Epithelial cell of esophagus (primary cell): Measurements from ENCODE around the gene RGS19.

ENCODE experiments used
- DNase-seq: peaks from one replicate; pipeline ENCODE4 v3.0.0; 2010; ENCODE audit warnings: low read depth
- H3K4me3 ChIP-seq: 2 replicates; pipeline ENCODE4 v1.5.1; 2011; ENCODE audit warnings: mild to moderate bottlenecking, low read length, control low read depth
- TF ChIP-seq, protein P1 (sequence below): IDR thresholded peaks from 2 replicates; pipeline ENCODE4 v1.5.1; 2011; ENCODE audit warnings: low read depth, mild to moderate bottlenecking, low read length, control low read depth, inconsistent platforms; ENCODE audit not compliant: insufficient read depth; ENCODE audit errors: missing control alignments

RGS19 gene

GRCh38 chr20:64116016-64116415, 36.7 kb upstream of the RGS19 start:
- DNase-seq, result no peak
- TF ChIP-seq, protein P1, sequence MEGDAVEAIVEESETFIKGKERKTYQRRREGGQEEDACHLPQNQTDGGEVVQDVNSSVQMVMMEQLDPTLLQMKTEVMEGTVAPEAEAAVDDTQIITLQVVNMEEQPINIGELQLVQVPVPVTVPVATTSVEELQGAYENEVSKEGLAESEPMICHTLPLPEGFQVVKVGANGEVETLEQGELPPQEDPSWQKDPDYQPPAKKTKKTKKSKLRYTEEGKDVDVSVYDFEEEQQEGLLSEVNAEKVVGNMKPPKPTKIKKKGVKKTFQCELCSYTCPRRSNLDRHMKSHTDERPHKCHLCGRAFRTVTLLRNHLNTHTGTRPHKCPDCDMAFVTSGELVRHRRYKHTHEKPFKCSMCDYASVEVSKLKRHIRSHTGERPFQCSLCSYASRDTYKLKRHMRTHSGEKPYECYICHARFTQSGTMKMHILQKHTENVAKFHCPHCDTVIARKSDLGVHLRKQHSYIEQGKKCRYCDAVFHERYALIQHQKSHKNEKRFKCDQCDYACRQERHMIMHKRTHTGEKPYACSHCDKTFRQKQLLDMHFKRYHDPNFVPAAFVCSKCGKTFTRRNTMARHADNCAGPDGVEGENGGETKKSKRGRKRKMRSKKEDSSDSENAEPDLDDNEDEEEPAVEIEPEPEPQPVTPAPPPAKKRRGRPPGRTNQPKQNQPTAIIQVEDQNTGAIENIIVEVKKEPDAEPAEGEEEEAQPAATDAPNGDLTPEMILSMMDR, result no peak

GRCh38 chr20:64115171-64115911, 36.0 kb upstream of the RGS19 start:
- TF ChIP-seq, protein P1, result no peak
- H3K4me3 ChIP-seq, result no peak overlapping the region
- no peak for DNase-seq

More at GRCh38 chr20:64116016-64116415, 36.7 kb upstream of the RGS19 start:
- H3K4me3 ChIP-seq, result no peak overlapping the region

DNA sequence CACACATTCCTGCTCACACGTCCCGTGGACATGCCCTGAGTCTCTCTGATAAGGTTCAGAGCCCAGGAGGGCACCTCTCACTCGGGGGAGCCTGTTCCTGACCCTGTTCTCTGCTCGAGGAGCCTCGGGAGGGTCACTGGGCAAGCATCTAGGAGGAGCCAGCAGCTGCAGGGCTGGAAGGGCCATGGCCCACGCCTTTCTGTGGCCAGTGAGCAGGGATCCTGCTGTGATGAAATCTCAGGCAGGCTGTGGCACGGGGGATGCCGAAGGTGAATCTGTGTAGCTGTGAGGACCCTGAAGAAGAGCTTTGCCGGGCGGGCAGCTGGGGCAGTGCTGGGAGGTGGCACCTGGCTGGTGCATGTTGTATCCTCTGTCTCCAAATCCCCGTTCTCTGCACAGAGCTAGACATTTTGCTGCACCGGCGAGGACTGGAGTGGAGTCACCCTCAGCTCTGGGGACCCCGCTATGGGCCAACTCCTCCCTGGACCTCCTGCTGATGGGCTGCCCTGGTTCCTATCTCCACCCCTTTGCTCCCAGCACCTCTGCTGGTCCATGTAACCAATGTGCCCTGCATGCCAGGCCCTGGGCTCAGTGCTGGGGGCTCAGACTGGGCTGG, 35.1 kb upstream of the RGS19 start:
- H3K4me3 ChIP-seq, result no peak overlapping the region
- TF ChIP-seq, protein P1, result no peak
- DNase-seq, result no peak

GRCh38 chr20:64113796-64114355, 34.6 kb upstream of the RGS19 start:
- TF ChIP-seq, protein P1, result no peak
- DNase-seq, result no peak
- H3K4me3 ChIP-seq, result no peak overlapping the region

DNA sequence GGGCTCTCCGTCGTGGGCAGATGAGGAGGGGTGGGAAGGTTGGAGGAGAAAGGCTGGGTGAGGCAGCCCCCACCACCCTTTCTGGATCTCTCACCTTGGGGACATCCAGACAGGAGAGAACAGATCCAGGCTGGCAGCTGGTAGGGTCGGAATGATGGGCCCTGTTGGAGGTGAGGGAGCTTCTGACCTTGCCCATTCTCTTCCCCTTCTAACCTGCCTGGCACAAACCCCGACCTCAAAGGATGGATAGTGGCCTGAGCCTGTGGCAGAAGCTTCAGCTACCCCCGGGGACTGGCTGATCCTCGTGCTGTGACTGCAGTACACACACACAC, 34.1 kb upstream of the RGS19 start:
- TF ChIP-seq, protein P1, result no peak
- DNase-seq, result no peak
- H3K4me3 ChIP-seq, result no peak overlapping the region

DNA sequence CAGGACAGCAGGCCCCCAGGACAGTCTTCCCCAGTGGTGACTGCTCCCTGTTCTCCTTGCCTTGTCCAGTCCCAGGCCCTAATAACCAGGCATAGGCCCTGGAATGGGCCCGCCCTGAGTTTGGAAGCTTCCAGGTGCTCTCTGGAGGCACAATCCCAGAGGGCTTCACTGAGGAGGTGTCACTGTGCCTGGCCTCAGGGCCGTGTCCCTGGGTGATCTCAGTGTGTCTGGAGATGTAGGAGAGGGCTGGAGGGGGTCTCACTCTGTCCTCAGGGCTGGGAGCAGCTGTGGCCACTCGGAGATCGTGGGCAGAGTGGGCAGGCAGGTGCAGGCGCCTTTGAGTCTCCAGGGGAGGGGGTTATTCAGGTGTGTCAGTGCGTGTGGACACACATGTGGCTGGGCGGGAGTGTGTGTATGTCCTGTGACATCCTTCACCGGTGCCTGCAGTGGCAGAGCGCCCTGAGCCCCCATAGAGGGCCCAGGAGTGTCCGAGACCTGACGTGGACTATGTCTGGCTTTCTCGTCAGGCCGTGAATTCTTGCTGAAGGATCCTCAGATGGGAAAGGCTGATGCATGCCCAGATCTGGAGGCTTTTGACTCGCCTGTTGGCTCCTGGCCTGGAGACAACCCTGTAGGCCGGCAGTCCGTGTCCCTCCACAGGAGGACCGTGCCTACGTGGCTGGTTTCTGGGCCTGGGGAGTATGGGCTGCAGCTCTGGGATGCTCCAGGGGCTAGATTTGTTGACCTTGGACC, 33.5 kb upstream of the RGS19 start:
- DNase-seq, result no peak
- TF ChIP-seq, protein P1, result no peak
- H3K4me3 ChIP-seq, result no peak overlapping the region
